LNCAP (cell line): Measurements from ENCODE around the gene HOXD3.

Experiments used
- CTCF ChIP-seq: fragments of 450-650 bp; IDR thresholded peaks from 2 replicates; pipeline ENCODE4 v1.5.1; 2017; ENCODE audit warnings: mild to moderate bottlenecking

The HOXD3 gene

GRCh38 chr2:176178757-176179295 is 21.7 kb downstream of the HOXD3 start:
- TF ChIP-seq CTCF, result no peak

- TF ChIP-seq CTCF, result no peak
These were observed 24.4 kb downstream of the HOXD3 start for GRCh38 chr2:176181551-176181950.

- no peak for TF ChIP-seq CTCF
These were observed 25.6 kb downstream of the HOXD3 start for GRCh38 chr2:176182671-176183070.

GRCh38 chr2:176184749-176185148 is 27.6 kb downstream of the HOXD3 start:
- TF ChIP-seq CTCF, result no peak

- no peak for TF ChIP-seq CTCF
These were observed 28.9 kb downstream of the HOXD3 start for GRCh38 chr2:176186024-176186423.

GRCh38 chr2:176187200-176187898 is 30.2 kb downstream of the HOXD3 start:
- no peak for TF ChIP-seq CTCF

GRCh38 chr2:176187899-176188773 is 31.0 kb downstream of the HOXD3 start, which contains the start of gene HOXD1:
HOXD1 (plus strand) TSS chr2:176188668; CDS start chr2:176188802, 134 bp downstream.
- no peak for TF ChIP-seq CTCF
